ENCODE results near the gene URB2.
"Not testable (repeated sequence)": the region's sequence is repeated elsewhere in the genome, so short reads cannot be mapped to it uniquely, and the experiment has no call there.

The URB2 gene

GRCh38 chr1:229625915-229626831 lies at the start of gene URB2, which contains the start of gene TAF5L:
Gene URB2 (plus strand): TSS chr1:229626247. CDS start chr1:229627634, 1,387 bp downstream.
Gene TAF5L (minus strand): TSS chr1:229626122. CDS start chr1:229614482, 11,640 bp downstream.
- peak; percentile 80 to 84 for DNase-seq

DNA sequence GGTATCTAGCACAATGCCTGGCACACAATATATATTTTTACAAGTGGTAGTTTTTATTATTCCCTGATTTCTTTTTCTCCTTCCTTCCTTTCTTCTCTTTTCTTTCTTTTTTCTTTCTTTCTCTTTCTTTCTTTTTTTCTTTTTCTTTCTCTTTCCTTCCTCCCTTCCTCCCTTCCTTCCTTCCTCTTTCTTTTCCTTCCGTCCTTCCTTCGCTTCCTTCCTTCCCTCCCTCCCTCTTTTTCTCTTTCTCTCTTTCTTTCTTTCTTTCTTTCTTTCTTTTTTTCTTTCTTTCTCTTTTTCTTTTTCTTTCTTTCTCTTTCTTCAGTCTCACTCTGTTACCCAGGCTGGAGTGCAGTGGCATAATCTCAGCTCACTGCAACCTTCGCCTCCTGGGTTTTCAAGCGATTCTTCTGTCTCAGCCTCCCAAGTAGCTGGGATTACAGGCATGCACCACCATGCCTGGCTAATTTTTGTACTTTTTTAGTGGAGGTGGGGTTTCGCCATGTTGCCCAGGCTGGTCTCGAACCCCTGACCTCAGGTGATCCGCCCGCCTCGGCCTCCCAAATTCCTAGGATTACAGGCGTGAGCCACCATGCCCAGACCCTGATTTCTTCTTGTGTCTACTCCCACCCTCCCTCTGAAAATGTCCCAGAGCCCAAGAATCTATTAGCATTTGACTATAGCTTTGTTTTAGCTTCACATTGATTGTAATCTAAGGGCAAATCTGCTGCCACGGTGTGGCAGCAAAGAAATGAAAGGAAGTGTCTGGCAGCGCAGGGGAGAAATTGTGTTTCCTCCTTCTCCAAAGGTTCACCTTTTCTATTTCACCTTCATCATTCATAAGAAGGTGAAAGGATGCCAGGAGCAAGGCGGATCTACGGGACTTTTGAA lies 47.6 kb upstream of the URB2 start:
- DNase-seq: no peak

- no peak for DNase-seq
Measured at GRCh38 chr1:229579059-229579673, 46.9 kb upstream of the URB2 start.

DNA sequence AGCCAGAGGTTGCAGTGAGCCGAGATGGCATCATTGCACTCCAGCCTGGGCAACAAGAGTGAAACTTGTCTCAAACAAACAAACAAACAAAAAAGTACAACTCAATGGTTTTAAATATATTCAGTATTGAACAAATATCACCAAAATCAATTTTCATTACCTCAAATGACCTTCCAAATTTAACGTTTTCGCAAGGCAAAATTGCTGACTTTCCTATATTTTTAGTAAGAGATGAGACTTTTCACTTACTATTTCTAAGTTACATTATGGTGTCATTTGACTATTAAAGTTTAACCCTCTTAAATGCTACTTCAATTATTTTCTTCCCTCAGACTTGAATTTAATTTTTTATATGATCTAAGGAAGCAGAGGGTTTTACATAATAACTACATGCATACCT lies 44.6 kb upstream of the URB2 start:
- no peak for DNase-seq

DNA sequence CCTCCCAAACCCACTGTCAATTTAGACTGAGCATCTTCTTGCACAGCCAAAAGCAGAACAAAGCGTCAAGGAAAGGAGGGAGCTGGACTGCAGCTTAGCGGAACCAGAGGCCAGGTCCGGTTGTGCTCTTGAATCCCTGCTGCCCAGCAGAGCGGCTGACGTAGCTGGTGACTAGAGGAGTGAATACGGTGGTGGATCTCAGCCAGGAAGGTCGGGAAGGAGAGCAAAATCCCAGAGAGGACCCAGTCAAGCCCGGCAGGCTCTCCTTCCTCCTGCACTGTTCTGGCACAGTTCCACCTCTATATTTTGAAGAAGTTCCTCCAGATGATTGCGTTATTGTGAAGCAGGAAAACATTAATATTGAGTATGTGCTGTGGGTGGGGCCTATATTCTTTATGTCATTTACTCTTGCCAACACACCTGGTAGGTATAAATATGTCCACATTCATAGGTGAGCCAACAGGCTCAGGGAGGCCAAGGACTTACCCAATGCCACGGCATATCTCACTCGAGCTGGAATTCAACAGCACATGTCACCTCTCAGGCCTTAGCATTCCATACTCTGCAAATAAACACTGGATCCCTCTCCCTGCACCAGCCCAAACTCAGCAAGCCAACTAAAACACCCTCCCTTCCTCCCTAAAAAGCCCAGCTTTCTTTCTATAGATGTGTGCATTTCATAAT lies 43.9 kb upstream of the URB2 start:
- no peak for DNase-seq

- DNase-seq: no peak
Measured at GRCh38 chr1:229582715-229583114, 43.3 kb upstream of the URB2 start.

DNA sequence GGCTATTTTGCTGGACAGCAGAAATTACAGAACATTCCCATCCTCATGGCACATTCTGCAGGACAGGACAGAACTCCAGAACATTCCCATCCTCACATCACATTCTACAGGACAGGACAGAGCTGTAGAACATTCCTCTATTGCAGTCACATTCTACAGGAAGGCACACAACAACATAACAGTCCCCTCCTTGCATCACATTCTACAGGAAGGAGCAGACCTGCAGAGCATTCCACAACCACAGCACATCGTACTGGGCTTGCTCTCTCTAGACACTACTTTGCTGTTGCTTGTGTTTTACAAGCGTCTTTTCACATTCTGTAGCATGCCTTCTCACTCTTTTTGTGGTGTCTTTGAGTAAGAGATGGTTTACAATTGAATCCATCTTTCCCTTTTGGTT lies 40.7 kb upstream of the URB2 start:
- no peak for DNase-seq

DNA sequence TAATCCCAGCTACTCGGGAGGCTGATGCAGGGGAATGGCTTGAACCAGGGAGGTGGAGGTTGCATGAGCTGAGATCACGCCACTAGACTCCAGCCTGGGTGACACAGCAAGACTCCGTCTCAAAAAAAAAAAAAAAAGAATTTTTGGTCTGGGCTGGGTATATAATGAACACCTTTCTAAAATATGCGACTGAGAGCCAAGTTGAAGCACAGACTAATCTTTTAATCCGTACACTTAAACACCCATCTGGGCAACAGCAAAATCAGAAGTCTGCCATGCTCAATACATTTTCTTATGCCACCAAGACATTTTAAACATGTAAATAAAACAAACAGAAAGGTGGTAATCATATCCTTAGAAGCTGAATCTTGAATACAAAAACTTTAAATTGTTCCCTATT lies 35.9 kb upstream of the URB2 start:
- no peak for DNase-seq

GRCh38 chr1:229593800-229594199 lies 32.2 kb upstream of the URB2 start:
- no peak for DNase-seq

DNA sequence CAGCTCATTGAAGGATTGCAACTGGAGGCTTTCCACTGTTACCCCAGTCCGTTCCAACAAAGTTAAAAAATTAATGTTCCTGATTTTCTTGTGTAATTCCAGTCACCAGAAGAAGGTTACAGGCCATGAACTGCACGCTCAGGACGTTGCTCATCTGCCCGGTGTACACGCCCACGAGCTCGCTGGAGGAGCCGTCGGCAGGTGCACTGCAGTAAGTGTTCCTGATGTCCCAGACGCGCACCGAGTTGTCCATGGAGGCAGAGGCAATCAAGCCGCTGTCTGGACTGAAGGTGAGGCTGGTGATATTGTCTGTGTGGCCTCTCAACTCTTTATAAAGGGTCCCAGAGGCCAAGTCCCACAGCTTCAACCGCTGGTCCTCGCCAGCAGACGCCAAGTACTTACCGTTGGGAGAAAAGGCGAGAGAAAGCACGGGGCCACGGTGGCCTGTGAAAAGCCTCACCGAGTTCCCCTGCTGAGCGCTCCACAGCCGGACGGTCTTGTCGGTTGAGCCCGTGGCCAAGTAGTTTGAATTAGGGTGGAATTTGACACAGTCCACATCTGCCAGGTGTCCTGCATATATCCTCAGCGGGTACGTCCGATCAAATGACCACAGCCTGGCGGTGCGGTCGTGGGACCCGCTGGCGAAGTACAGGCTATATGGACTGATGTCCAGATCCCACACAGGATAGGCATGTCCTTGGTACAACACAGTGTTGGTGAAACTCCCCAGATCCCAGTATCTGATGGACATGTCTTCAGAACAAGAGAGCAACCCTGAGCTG lies 31.6 kb upstream of the URB2 start:
- DNase-seq: no peak

DNA sequence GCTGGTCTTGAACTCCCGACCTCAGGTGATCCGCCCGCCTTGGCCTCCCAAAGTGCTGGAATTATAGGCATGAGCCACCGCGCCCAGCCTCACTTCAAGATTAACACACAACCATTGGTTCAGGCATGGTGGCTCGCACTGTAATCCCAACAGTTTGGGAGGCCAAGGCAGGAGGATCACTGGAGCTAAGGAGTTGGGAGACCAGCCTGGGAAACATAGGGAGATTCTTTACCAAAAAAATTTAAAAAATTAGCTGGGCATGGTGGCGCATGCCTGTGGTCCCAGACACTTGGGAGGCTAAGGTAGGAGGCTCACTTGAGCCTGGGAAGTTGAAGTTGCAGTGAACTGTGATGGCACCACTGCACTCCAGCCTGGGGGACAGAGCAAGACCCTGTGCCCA lies 30.2 kb upstream of the URB2 start:
- DNase-seq: not testable (repeated sequence)

GRCh38 chr1:229596925-229597699 lies 28.9 kb upstream of the URB2 start:
- DNase-seq: no peak

GRCh38 chr1:229597877-229598276 lies 28.2 kb upstream of the URB2 start:
- DNase-seq: no peak

GRCh38 chr1:229599218-229599954 lies 26.7 kb upstream of the URB2 start:
- DNase-seq: no peak

DNA sequence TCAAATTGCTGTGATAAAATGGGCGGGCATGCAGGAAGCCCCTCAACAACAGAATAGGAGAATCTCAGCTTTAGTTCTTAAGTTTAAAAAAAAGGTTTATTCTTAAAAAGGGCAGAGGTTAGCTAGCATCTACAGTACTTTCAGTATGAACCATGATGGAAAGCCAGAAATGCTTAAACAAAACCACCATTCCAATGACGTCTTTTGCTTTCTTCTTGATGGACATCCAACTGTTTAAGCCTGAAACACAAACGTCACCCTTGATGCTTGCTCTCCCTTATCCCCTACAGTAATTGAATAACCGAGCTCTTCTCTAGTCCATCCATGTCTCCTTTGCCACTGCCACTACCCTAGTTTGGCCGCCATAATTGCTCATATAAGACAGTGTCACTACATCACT lies 25.8 kb upstream of the URB2 start:
- DNase-seq: no peak

DNA sequence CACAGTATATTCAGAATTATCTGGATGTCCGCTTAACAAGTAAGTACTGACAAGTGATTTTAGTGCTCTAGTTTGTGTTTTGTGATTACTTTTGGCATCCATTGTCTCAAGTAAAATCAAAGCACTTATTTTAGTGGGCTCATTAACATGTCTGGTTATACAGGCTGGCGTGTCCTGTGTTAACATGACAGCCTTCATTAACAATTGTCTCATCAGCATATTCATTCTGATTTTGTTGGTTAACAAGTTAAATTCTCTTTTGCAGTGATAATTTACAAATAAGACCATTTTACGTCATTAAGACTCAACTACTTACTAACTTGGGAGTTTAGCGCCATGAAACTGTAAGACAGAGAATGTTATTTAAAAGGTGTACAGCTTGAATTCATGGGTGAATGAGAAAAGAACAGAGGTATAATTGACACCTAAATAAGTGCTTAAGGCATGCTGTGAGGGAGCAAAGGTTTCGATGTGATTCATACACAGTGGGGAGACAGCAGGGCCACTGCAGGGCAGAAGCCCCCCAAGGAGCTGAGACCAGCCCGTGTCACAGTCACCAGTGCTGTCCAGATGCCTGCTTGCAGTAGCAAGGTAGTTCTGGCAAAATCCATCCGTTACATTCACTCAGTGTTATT lies 22.6 kb upstream of the URB2 start:
- no peak for DNase-seq

DNA sequence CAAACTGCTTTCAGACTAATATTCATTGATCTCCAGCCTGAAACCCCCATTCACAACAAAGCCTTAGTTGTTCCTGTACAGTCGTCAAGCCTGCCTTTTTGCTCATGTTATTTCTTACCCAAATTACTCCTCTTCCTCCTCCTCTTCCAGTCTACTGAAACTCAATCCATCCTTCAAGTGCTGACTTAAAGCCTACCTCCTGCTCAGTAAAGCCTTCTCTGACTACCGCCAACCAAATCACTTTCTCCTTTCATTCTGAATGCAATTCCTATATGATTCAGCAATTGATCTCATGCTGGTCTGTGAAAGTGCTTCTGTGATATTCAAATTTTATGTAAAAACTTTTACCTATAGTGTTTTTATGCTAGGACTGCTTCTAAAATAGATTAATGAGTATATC lies 18.7 kb upstream of the URB2 start:
- no peak for DNase-seq

DNA sequence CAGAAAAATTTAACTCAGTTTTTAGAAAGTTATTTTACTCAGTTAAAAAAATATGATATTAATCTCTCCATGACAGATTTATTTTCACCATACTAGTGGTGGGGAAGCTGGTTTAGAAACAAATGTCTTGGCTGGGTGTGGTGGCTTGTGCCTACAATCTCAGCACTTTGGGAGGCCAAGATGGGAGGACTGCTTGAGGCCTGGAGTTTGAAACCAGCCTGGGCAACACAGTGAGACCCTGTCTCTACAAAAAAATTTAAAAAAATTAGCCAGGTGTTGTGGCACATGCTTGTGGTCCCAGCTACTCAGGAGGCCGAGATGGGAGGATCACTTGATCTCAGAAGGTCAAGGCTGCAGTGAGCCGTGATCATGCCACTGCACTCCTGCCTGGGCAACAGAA lies 17.5 kb upstream of the URB2 start:
- no peak for DNase-seq

DNA sequence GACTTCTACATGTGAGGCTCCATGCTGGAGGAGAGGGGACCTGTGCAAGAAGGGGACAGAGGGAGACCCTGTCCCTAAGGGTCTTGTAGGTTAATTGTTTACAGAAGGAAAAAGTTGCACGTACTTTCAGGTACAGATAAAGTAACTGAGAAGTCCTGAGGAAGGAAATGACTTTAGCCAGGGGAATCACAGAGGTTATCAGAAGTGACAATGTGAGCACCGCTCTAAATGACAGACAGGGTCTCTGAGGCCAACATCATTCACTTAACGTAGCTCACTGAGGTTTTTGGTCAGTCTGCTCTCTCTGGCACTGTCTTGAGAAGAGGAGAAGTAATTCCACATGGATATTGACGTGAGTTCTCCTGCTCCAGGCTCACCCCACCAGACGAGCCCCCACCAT lies 12.1 kb upstream of the URB2 start:
- DNase-seq: no peak

GRCh38 chr1:229614701-229615100 lies 11.3 kb upstream of the URB2 start:
- no peak for DNase-seq

All from activated CD4-positive, alpha-beta T cell treated with anti-CD3 and anti-CD28 coated beads for 4 hours (primary cell).